Measurements from ENCODE around the gene PPM1F.
A peak's percentile ranks its signal among the peaks of the same experiment; 100 is the strongest.

PPM1F gene

GRCh38 chr22:21961127-21961867, 8.6 kb upstream of the PPM1F start:
- no peak for DNase-seq

GRCh38 chr22:21960200-21961126, 7.8 kb upstream of the PPM1F start:
- no peak for DNase-seq

- DNase-seq, result no peak
Observed at GRCh38 chr22:21959274-21960074, 6.8 kb upstream of the PPM1F start.

DNA sequence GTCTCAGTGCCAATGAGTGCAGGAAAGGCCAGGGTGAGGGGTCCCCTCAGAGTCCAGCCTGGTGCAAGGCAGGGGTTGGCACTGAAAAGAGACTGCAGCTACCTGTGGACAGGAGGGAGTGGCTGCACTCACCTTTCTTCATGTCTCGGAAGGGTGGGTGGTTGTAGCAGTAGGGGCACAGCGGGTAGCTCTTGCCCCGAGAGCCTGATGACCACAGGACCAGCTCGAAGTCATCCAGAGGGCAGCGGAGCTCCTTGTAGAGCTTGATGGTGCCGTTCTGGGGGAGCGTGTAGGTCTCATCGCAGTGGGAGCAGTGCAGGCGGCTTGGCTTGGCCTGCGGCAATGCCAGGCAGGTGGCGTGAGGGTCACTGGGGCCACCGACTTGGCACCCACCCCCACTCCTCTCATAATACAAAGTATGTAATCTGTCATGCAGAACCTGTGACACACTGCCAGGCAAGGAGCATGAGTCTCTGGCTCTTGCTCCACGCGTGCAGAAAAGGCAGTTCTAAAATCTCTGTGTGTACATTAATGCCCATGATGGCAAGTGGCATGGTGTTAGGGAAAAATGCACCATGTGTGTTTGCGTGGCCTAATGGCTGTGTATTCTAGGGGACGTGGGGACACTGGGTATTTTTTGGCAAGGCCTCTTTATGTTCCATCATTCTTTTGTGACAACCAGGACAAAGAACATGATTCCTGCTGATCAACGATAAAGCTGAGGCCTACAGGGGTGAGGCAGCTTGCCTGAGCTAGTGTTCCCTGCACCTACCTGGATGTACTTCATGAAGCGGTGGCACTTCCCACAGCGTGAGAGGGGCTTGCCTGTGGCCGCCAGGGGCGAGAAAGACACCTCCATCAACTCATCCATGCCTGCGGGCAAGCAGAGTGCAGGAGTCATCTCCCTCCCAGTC, 6.0 kb upstream of the PPM1F start:
- no peak for DNase-seq

DNA sequence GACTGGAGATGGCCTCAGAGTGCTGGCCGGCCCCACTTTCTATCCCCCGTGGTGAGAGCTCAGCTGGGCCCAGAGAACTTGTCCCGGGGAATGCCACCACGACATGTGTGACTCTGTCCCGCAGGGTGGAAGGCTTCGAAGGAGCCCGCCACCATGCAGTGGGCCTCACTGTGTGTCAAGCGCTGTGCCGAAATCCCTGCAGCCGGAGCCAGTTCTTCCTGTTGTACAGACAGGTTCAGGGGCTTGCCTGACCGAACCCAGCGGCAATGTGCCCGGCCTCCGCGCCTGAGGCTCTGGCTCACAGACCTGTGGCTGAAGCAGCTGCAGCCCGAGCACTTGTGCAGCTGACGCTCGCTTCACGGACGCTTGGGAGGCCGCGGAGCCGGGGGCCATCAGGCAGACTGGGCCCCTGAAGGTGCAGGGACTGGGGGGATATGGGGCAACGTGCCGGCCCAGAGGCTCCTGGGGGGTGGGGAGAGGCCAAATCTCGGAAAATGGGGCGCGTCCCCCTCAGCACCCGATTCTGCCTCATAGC, 650 bp downstream of the PPM1F start:
- peak in 15 of 51 donors; percentile 10 to 49 (median 20) for DNase-seq

DNA sequence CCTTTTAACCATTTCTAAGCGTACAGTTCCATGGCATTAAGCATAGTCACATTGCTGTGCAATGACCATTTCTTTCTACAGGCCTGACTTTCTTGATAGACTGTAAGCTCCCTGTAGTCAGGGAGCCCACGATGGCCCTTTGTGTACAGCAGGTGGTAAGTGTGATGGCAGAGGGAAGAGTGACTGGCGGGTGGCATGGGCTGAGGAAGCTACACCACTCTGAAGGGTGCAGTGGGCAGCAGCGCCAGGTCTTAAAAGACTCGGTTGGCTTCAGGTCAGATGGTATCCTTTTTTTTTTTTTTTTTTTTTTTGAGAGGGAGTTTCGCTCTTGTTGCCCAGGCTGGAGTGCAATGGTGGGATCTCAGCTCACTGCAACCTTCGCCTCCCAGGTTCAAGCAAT, 1.6 kb downstream of the PPM1F start:
- no peak for DNase-seq

- DNase-seq, result no peak
Observed at GRCh38 chr22:21949948-21950347, 2.7 kb downstream of the PPM1F start.

DNA sequence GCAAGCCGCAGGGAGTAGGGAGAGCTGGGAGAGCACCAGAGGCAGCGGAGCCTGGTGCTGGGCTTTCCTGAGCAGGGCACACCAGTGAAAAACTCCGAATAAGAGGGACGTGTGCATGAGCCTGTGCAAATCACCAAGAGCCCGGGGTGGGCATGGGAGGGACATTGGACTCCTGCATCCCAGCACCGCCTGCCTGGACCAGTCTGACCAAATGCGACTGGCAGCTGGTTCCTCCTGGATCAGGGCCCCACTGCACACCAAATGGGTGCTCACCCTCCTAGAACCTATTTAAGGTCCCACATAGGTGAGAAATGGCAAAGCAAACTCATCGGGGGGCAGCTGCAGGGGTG, 3.1 kb downstream of the PPM1F start:
- DNase-seq, result no peak

DNA sequence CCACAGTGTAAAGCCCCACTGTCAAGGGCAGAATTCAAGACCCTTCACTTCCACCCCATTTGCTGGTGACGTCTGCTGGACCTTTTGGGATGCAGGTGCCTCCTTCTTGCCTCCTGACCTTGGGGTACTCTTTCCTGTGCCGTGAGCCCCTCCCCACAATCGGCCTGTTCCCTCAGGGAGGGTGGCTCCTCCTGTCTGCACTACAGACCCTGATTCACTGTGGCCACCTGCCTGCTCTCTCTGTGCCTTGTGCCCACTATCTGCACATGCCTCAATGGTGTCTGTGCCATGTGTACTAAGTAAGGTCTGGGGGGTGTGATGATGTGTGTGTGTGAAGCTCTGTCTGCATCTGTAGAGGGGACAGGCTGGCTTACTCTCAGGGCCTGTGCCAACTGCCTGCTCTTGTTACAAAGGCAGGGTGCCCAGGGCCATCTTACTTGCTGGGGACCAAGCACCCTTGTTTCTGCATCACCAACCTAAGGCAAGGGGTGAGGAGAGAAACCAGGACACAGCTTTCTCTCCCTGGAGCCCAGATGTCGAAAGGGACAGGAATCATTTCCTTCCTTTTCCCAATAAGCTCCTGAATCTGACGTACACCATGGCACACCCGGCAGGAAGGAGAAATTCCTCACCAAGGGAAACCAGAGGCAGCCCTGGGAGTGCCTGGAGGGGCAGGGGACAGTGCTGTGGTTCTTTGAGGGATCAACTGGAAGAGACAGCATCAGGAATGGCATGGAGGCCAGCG, 3.7 kb downstream of the PPM1F start:
- DNase-seq, result no peak

GRCh38 chr22:21948390-21948789, 4.3 kb downstream of the PPM1F start:
- no peak for DNase-seq

DNA sequence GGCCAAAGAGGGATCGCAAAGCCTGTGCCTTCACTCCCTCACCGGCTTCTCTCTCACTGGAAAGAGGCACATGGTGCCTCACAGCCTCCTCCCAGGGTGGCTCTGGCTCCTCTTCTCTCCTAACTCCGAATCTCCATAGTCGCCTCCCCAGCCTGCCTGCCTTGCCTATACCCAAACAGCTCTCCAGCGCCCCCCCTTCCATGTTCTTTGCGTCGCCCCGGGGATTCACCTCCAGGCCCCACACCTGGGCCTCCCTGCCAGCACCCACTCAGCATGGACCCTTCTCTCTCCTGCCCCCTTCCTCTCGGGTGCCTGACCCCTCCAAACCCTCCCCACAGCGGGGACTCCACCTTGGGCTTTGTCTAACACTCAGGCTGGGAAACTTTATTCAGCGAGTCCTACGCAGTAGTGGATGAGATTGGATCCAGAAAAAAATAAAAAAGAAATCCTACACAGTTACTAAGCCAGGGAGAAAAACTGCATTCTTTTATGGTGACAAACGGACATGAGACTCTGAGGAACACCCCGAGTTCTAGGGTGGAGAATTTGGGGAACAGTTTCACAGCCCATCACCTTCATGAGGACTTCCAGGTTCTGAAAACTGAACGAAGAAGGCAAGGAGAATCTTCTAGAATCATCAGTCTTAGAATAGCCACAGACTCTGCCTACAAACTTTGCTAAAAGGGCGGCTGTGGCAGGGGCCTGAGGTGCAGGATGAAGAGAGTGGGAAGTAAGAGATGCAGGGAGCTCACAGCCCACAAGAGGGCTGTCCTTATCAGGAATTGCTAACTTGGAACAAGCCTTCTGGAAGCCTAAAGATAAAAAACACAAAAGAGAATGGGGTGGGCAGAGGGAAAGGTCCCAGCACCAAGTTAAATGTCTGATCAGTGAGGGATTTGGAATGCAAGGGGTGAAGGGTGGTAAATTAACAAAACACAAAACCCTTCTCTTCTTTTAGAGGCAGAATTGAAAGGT, 5.3 kb downstream of the PPM1F start:
- DNase-seq, result peak in 3 of 51 donors; percentile 3 to 24 (median 19)

- no peak for DNase-seq
Observed at GRCh38 chr22:21946262-21946925, 6.3 kb downstream of the PPM1F start.

GRCh38 chr22:21945453-21946261, 7.0 kb downstream of the PPM1F start:
- DNase-seq, result no peak

GRCh38 chr22:21944871-21945270, 7.8 kb downstream of the PPM1F start:
- DNase-seq, result no peak

- DNase-seq, result no peak
Observed at GRCh38 chr22:21943571-21944448, 8.8 kb downstream of the PPM1F start.
